Stimulated activated CD4-positive, alpha-beta T cell treated with anti-CD3 and anti-CD28 coated beads, TNF-alpha, amount 100 ng/mL, for 24 hours (primary cell): Measurements from ENCODE around the gene SIRT3.
"Not testable (repeated sequence)": the region's sequence is repeated elsewhere in the genome, so short reads cannot be mapped to it uniquely, and the experiment has no call there.

Experiments
- DNase-seq, 3 experiments: peaks; one replicate each; pipeline ENCODE4 v3.0.0-alpha.2; 2020; ENCODE audit warnings: low read depth in 3 of 3

The SIRT3 gene

GRCh38 chr11:203056-203944 lies 32.8 kb downstream of the SIRT3 start:
- no peak for DNase-seq

GRCh38 chr11:202490-202889 lies 33.7 kb downstream of the SIRT3 start:
- DNase-seq, result no peak

- DNase-seq, result no peak
These were observed 34.2 kb downstream of the SIRT3 start for GRCh38 chr11:201966-202365.

GRCh38 chr11:200224-201003 lies 35.7 kb downstream of the SIRT3 start:
- DNase-seq, result no peak

- no peak for DNase-seq
These were observed 36.4 kb downstream of the SIRT3 start for GRCh38 chr11:199782-200181.

GRCh38 chr11:199004-199581 lies 37.0 kb downstream of the SIRT3 start:
- DNase-seq, result no peak

- DNase-seq, result no peak
These were observed 37.8 kb downstream of the SIRT3 start for GRCh38 chr11:198236-198806.

GRCh38 chr11:197741-198235 lies 38.4 kb downstream of the SIRT3 start:
- DNase-seq, result no peak

GRCh38 chr11:196786-197731 lies 39.1 kb downstream of the SIRT3 start:
- DNase-seq, result no peak

- DNase-seq, result not testable (repeated sequence)
These were observed 42.7 kb downstream of the SIRT3 start for GRCh38 chr11:193481-193880.

- not testable (repeated sequence) for DNase-seq
These were observed 43.4 kb downstream of the SIRT3 start, which contains the start of gene SCGB1C1 for GRCh38 chr11:192674-193128. Gene SCGB1C1 (plus strand): TSS chr11:193078. CDS start chr11:193100, 22 bp downstream.

- peak in 1 of 3 experiments; percentile 50 for DNase-seq
These were observed 44.4 kb downstream of the SIRT3 start for GRCh38 chr11:191490-192478.

- DNase-seq, result not testable (repeated sequence)
These were observed 45.6 kb downstream of the SIRT3 start for GRCh38 chr11:190546-190945.

GRCh38 chr11:189843-190311 lies 46.3 kb downstream of the SIRT3 start:
- peak in 1 of 3 experiments; percentile 48 for DNase-seq

GRCh38 chr11:189200-189783 lies 46.9 kb downstream of the SIRT3 start:
- DNase-seq, result not testable (repeated sequence)

- not testable (repeated sequence) for DNase-seq
These were observed 55.9 kb downstream of the SIRT3 start for GRCh38 chr11:180242-180641.
